Neural cell (in vitro differentiated cells): ENCODE data around the gene CCNI2.

Experiments
- EZH2 ChIP-seq: fragments of 200-600, 300-800 bp; shearing (Covaris generic), sonication (generic); IDR thresholded peaks from 2 replicates; pipeline ENCODE4 v1.6.1; 2014; ENCODE audit warnings: antibody characterized with exemption, low read length, borderline replicate concordance, mild to moderate bottlenecking; ENCODE audit not compliant: insufficient read depth, poor library complexity, severe bottlenecking
- POLR2AphosphoS5 ChIP-seq: IDR thresholded peaks from 2 replicates; pipeline ENCODE4 v1.6.1; 2012
- RAD21 ChIP-seq: fragments of 450-650 bp; conservative IDR thresholded peaks from 2 replicates; pipeline ENCODE4 v1.6.1; 2014; ENCODE audit warnings: antibody characterized with exemption, mild to moderate bottlenecking, moderate library complexity
- SMC3 ChIP-seq: fragments of 450-650 bp; conservative IDR thresholded peaks from 2 replicates; pipeline ENCODE4 v1.6.1; 2014; ENCODE audit warnings: antibody characterized with exemption, mild to moderate bottlenecking, moderate library complexity; ENCODE audit not compliant: poor library complexity
- TF ChIP-seq, protein P1 (sequence below): fragments of 450-650 bp; IDR thresholded peaks from 2 replicates; pipeline ENCODE4 v1.5.1; 2014; ENCODE audit warnings: antibody characterized with exemption, mild to moderate bottlenecking, moderate library complexity; ENCODE audit not compliant: poor library complexity, severe bottlenecking
- TF ChIP-seq, protein P2 (sequence below): IDR thresholded peaks from 2 replicates; pipeline ENCODE4 v1.6.1; 2012; ENCODE audit warnings: borderline replicate concordance

DNA sequence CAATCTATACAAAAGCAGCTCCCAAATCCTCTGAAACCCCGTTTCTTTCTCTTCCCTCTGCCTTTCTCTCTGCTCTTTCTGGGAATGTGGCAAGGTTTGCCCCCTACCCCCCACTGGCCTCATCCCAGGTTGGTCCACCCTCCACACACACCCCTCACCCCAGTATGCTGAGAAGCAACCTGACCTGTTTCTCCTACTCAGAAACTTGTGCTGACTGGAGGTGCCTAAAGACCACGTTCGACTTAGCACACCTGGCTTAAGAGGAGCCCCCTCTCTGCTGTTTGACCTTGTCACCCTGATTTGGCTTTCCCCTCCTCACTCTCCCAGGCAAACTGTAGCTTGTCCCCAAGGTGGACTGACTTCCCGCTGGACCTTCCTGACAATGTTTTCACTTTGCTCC lies 30.9 kb downstream of the CCNI2 start:
- TF ChIP-seq EZH2, result no peak
- TF ChIP-seq, protein P1, sequence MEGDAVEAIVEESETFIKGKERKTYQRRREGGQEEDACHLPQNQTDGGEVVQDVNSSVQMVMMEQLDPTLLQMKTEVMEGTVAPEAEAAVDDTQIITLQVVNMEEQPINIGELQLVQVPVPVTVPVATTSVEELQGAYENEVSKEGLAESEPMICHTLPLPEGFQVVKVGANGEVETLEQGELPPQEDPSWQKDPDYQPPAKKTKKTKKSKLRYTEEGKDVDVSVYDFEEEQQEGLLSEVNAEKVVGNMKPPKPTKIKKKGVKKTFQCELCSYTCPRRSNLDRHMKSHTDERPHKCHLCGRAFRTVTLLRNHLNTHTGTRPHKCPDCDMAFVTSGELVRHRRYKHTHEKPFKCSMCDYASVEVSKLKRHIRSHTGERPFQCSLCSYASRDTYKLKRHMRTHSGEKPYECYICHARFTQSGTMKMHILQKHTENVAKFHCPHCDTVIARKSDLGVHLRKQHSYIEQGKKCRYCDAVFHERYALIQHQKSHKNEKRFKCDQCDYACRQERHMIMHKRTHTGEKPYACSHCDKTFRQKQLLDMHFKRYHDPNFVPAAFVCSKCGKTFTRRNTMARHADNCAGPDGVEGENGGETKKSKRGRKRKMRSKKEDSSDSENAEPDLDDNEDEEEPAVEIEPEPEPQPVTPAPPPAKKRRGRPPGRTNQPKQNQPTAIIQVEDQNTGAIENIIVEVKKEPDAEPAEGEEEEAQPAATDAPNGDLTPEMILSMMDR, result no peak
- TF ChIP-seq POLR2AphosphoS5, result no peak
- no peak for TF ChIP-seq SMC3
- TF ChIP-seq, protein P2, sequence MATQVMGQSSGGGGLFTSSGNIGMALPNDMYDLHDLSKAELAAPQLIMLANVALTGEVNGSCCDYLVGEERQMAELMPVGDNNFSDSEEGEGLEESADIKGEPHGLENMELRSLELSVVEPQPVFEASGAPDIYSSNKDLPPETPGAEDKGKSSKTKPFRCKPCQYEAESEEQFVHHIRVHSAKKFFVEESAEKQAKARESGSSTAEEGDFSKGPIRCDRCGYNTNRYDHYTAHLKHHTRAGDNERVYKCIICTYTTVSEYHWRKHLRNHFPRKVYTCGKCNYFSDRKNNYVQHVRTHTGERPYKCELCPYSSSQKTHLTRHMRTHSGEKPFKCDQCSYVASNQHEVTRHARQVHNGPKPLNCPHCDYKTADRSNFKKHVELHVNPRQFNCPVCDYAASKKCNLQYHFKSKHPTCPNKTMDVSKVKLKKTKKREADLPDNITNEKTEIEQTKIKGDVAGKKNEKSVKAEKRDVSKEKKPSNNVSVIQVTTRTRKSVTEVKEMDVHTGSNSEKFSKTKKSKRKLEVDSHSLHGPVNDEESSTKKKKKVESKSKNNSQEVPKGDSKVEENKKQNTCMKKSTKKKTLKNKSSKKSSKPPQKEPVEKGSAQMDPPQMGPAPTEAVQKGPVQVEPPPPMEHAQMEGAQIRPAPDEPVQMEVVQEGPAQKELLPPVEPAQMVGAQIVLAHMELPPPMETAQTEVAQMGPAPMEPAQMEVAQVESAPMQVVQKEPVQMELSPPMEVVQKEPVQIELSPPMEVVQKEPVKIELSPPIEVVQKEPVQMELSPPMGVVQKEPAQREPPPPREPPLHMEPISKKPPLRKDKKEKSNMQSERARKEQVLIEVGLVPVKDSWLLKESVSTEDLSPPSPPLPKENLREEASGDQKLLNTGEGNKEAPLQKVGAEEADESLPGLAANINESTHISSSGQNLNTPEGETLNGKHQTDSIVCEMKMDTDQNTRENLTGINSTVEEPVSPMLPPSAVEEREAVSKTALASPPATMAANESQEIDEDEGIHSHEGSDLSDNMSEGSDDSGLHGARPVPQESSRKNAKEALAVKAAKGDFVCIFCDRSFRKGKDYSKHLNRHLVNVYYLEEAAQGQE, result no peak
- no peak for TF ChIP-seq RAD21
